Peyer's patch (tissue), 4 donors: ENCODE data around the gene ZNF740. TPM values are rescaled to one million over a fixed set of nuclear protein-coding genes. Genes with fewer than 3 reads are reported as not detected.
A peak's percentile ranks its signal among the peaks of the same experiment; 100 is the strongest.

Source experiments
- DNase-seq, 3 donors: peaks; one replicate each; pipeline ENCODE4 v3.0.0-alpha.2; 2017 to 2019
- H3K27ac ChIP-seq, 4 donors: fragments of 200-600 bp; sonication (generic); one replicate each; pipeline ENCODE4 v1.5.1; 2016 to 2019
- H3K27me3 ChIP-seq, 2 donors: fragments of 200-600 bp; sonication (generic); one replicate each; pipeline ENCODE4 v1.5.1; 2019
- H3K36me3 ChIP-seq, 3 donors: fragments of 200-600 bp; sonication (generic); one replicate each; pipeline ENCODE4 v1.5.1; 2016 to 2019
- H3K4me1 ChIP-seq, 4 donors: fragments of 200-600 bp; sonication (generic); one replicate each; pipeline ENCODE4 v1.5.1; 2016 to 2019
- H3K4me3 ChIP-seq, 4 donors: fragments of 200-600 bp; sonication (generic); 1 replicate in 3 of 4; 2 replicates in 1 of 4; pipeline ENCODE4 v1.5.1; 2016 to 2019; ENCODE audit warnings: mild to moderate bottlenecking in 1 of 4
- H3K9me3 ChIP-seq, 4 donors: fragments of 200-600 bp; sonication (generic); one replicate each; pipeline ENCODE4 v1.5.1; 2016 to 2019; ENCODE audit warnings: mild to moderate bottlenecking in 1 of 4
- POLR2A ChIP-seq, 2 donors: fragments of 450-650 bp; IDR thresholded peaks; one replicate each; pipeline ENCODE4 v1.5.1; 2017; ENCODE audit warnings: antibody characterized with exemption in 2 of 2, mild to moderate bottlenecking in 2 of 2, moderate library complexity in 2 of 2
- total RNA-seq, 4 donors: library from RNA; depleted of rRNA; stranded (reverse); fragments of >200 nt; gene quantifications; one replicate each; pipeline ENCODE4 v1.1.0, GENCODE V29; 2016
- TF ChIP-seq, protein P1 (sequence below), 6 experiments: fragments of 450-650 bp in 4 of 6; fragments of 200-600 bp in 2 of 6; sonication (generic) in 1 of 6; IDR thresholded peaks; one replicate each; pipeline ENCODE4 v1.5.1; 2017 to 2019; ENCODE audit warnings: antibody characterized with exemption in 6 of 6, mild to moderate bottlenecking in 3 of 6, moderate library complexity in 1 of 6

The ZNF740 gene
- total RNA-seq, 4 donors from 2014 or later = 11.9 to 38.8 (median 23.1) TPM

DNA sequence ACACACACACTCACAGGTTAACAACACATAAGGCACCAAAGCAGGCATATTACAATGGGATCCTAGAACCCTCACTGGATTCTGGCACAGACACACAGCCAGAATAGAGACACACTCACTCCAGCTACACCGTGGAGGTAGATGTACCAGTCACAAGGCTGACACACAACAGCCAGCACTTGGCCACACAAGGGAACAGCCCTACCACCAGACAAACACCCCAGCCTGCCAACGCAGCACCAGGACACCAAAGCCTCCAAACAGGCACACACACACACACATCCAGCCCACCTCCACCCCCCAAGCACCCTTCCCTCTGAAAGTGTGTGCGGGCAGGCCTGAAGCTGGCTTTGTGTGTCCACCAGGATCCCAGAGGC, 37.4 kb downstream of the ZNF740 start:
- Histone ChIP-seq H3K27ac (peak overlapping the region; percentile 1 to 99 (median 96)), H3K27me3 (no peaks in the 10 kb centered on the region), H3K4me1 (peaks cover 0 to 56% (median 18%) of the 10 kb centered on the region in 4 donors), H3K9me3 (no peaks in the 10 kb centered on the region), H3K4me3 (peak overlapping the region in 1 of 4 donors; percentile 77), H3K36me3 (peaks cover 0 to 3% (median 0%) of the 10 kb centered on the region in 3 donors)
- TF ChIP-seq, protein P1, sequence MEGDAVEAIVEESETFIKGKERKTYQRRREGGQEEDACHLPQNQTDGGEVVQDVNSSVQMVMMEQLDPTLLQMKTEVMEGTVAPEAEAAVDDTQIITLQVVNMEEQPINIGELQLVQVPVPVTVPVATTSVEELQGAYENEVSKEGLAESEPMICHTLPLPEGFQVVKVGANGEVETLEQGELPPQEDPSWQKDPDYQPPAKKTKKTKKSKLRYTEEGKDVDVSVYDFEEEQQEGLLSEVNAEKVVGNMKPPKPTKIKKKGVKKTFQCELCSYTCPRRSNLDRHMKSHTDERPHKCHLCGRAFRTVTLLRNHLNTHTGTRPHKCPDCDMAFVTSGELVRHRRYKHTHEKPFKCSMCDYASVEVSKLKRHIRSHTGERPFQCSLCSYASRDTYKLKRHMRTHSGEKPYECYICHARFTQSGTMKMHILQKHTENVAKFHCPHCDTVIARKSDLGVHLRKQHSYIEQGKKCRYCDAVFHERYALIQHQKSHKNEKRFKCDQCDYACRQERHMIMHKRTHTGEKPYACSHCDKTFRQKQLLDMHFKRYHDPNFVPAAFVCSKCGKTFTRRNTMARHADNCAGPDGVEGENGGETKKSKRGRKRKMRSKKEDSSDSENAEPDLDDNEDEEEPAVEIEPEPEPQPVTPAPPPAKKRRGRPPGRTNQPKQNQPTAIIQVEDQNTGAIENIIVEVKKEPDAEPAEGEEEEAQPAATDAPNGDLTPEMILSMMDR (IDR thresholded peaks at IDR 0.05) = no peak
- TF ChIP-seq POLR2A (IDR thresholded peaks at IDR 0.05) = no peak
- peak in 1 of 3 donors; percentile 51 for DNase-seq

DNA sequence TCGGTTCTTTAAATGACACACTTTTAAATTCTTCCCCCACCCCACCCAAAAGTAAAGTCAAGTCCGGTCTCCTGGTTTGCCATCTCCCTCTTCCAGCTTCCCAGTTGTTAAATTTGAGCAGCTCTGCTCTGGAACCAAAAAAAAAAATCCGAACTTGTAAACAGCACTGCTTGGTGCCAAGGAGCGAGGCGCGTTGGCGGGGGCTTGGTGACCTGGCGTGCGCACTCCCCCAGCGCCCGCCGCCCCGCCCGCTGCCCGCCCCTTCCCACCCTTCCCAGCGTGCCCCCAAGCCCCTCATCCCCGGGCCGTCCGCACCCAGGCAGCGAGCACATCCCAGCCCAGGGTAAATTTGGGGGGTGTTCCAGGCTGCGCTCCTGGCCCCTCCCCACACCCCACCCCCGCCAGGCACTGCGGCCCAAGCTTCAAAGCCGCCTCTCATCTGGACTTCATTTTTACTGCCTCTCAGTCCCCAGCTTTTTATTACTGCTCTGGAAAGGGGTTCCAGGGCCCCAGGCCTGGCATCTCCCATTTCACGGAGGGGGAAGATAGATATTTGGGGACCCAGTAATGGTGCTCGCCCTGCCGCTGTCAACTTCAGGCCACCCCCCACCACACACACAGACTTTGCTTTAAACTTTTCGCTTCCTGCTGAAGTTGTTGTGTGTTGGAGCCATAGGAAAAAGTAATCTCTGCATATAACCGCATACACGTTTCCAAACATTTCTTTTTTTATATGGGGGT, 38.2 kb downstream of the ZNF740 start:
- Histone ChIP-seq H3K4me3 (peak overlapping the region; percentile 47 to 77 (median 69)), H3K27me3 (no peaks in the 10 kb centered on the region), H3K4me1 (peaks cover 0 to 56% (median 16%) of the 10 kb centered on the region in 4 donors), H3K36me3 (peaks cover 0 to 2% (median 0%) of the 10 kb centered on the region in 3 donors), H3K27ac (peak overlapping the region; percentile 96 to 99 (median 96)), H3K9me3 (no peaks in the 10 kb centered on the region)
- peak in 1 of 3 donors; percentile 50 for DNase-seq
- TF ChIP-seq POLR2A (IDR thresholded peaks at IDR 0.05) = no peak
- TF ChIP-seq, protein P1 (IDR thresholded peaks at IDR 0.05) = no peak

DNA sequence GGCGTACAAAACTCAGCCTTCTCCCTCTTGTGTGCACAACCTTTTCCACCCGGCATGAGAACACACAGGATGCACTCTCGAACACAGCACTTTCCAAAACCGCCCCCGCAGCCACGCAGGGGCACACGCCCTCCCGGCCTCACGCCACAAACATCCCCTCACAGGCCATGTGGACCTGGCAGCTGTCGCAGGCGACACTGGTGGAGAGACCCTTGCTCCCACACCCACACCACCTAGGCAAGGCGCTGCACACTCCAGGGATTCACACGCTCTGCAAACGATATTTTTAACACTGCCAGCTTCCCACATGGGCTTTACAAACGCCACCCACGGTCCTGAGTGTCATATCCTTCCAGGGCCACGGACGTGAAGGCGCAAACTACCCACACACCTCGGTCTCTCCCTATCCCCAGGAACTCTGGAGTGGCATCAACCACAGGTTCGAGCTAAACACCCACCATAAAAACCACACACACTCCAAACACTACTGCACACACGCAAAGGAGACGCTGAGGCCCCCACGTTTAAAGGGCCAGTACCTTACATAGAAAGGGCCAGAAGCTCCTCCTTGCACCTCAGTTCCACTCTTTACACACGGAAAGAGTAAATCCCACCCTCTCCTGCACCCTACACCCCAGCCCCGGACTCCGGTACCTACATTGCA, 38.9 kb downstream of the ZNF740 start:
- Histone ChIP-seq H3K4me1 (peaks cover 0 to 63% (median 17%) of the 10 kb centered on the region in 4 donors), H3K36me3 (no peaks in the 10 kb centered on the region), H3K27ac (peak overlapping the region; percentile 96 to 99 (median 96)), H3K27me3 (no peaks in the 10 kb centered on the region), H3K4me3 (peak overlapping the region; percentile 47 to 77 (median 69)), H3K9me3 (no peaks in the 10 kb centered on the region)
- TF ChIP-seq, protein P1 (IDR thresholded peaks at IDR 0.05) = no peak
- no peak for TF ChIP-seq POLR2A (IDR thresholded peaks at IDR 0.05)
- DNase-seq = peak in 2 of 3 donors; percentile 54 to 64

DNA sequence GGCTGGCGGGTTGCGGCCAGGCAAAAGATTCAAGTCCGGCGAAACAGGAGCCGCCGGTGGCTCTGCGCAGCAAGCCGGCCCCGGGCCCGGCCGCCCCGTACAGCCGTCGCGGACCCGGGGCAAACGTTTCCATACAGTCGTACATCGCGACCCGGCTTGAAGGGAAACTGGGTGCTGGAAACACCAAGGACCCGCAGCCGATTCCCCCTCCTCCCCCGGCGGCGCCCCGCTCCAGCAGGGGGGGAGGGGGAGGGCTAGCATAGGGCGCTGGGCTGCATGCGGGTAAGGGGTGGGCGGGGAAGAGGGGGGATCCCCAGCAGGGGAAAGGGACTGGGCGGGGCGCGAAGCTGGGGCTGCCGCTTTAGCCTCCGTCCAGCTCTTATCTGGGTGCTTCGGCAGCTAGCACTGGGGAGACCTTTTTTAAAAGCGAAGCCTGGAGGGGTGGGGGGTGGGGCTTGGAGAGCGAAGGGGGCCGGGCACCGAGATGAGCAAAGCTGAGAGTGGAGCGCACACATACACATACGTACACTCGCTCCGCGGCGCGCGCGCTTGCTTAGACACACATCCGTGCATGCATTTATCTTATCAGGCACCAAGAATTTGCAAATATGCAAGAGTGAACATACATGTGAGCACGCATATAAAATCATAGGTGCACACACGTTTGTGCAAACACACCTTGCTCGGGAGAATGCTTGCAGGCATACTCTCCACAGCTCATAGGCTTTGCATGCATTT, 39.6 kb downstream of the ZNF740 start:
- Histone ChIP-seq H3K36me3 (no peaks in the 10 kb centered on the region), H3K4me1 (peaks cover 0 to 68% (median 17%) of the 10 kb centered on the region in 4 donors), H3K27ac (peak overlapping the region; percentile 96 to 99 (median 96)), H3K9me3 (no peaks in the 10 kb centered on the region), H3K27me3 (no peaks in the 10 kb centered on the region), H3K4me3 (peak overlapping the region; percentile 47 to 77 (median 69))
- DNase-seq = peak; percentile 72 to 93 (median 93)
- TF ChIP-seq, protein P1 (IDR thresholded peaks at IDR 0.05) = no peak
- TF ChIP-seq POLR2A (IDR thresholded peaks at IDR 0.05) = no peak

DNA sequence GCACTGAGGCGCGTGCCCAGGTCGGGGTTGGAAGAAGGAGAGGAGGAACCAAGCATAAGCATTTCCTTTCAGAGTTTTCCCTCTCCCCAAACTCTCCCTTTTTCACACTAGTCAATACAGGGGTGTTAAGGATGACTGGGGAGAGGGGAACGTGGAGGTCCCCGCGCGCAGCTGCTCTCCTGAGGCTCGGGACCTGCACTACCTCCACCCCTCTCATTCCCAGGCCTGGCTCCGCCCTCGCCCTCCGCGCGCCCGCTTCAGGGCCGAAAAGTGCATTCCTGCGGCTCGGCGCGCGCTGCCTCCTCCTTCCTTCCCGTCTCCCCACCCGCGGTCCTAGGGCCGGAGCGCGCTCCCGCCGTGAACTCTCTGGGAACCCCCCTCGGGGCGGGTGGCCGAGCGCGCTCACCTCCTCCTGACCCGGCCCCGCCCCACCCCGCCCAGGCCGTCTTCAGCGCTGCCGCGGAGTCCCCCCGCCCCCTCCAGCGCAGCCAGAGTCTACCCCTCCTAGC, 40.2 kb downstream of the ZNF740 start:
- Histone ChIP-seq H3K27me3 (no peaks in the 10 kb centered on the region), H3K27ac (peak overlapping the region; percentile 96 to 99 (median 96)), H3K9me3 (no peaks in the 10 kb centered on the region), H3K36me3 (no peaks in the 10 kb centered on the region), H3K4me1 (peaks cover 0 to 68% (median 17%) of the 10 kb centered on the region in 4 donors), H3K4me3 (peak overlapping the region; percentile 47 to 77 (median 69))
- peak; percentile 85 to 94 (median 90) for DNase-seq
- no peak for TF ChIP-seq POLR2A (IDR thresholded peaks at IDR 0.05)
- TF ChIP-seq, protein P1 (IDR thresholded peaks at IDR 0.05) = no peak
